CD4-positive, alpha-beta T cell (primary cell): ENCODE data around the gene STIM1. TPM values are rescaled to one million over a fixed set of nuclear protein-coding genes. Genes with fewer than 3 reads are reported as not detected.

ENCODE experiments used
- ATAC-seq: fragments of 200-7000 bp; cut with Tn5 transposase; one replicate; pipeline ENCODE4 v1.10.0; 2022; ENCODE audit warnings: mild to moderate bottlenecking; ENCODE audit not compliant: poor library complexity
- CTCF ChIA-PET: fragments of 350-600 bp; sonication (Branson Sonifier 250); formaldehyde crosslinking; loops from one replicate; lab custom pipeline; 2021; ENCODE audit warnings: antibody characterized with exemption, inconsistent platforms; lab: Charles Lee
- POLR2A ChIA-PET: fragments of 350-600 bp; sonication (Branson Sonifier 250); formaldehyde crosslinking; loops from one replicate; lab custom pipeline; 2021; ENCODE audit warnings: antibody characterized with exemption, inconsistent platforms; lab: Charles Lee
- DNase-seq, 14 experiments: peaks; one replicate each; pipeline ENCODE4 v3.0.0-alpha.2; 2013 to 2020; ENCODE audit warnings: mixed read lengths in 2 of 14
- H3K27ac ChIP-seq, 2 donors: one replicate each; pipeline versions ENCODE4 v1.5.1 to v1.7.0; 2013; ENCODE audit warnings: low read length in 2 of 2, low read depth in 1 of 2, mild to moderate bottlenecking in 1 of 2
- H3K27me3 ChIP-seq, 2 experiments: 1 replicate in 1 of 2; 2 replicates in 1 of 2; pipeline versions ENCODE4 v1.6.1 to v1.7.0; 2013; ENCODE audit warnings: low read length in 2 of 2, control low read depth in 1 of 2, mild to moderate bottlenecking in 1 of 2, moderate library complexity in 1 of 2; ENCODE audit not compliant: insufficient read depth in 2 of 2, control insufficient read depth in 1 of 2
- H3K36me3 ChIP-seq: one replicate; pipeline ENCODE4 v1.6.1; 2013; ENCODE audit warnings: low read length, control low read depth; ENCODE audit not compliant: insufficient read depth
- H3K4me1 ChIP-seq: one replicate; pipeline ENCODE4 v1.6.1; 2013; ENCODE audit warnings: low read length, control low read depth; ENCODE audit not compliant: insufficient read depth
- H3K4me3 ChIP-seq: one replicate; pipeline ENCODE4 v1.5.1; 2013; ENCODE audit warnings: mild to moderate bottlenecking, low read length, moderate library complexity
- H3K9me3 ChIP-seq, 2 experiments: 1 replicate in 1 of 2; 2 replicates in 1 of 2; pipeline versions ENCODE4 v1.6.1 to v1.7.0; 2013; ENCODE audit warnings: low read length in 2 of 2, mild to moderate bottlenecking in 2 of 2, control low read depth in 1 of 2, moderate library complexity in 1 of 2; ENCODE audit not compliant: control insufficient read depth in 1 of 2, insufficient read depth in 1 of 2
- H3K27ac Mint-ChIP-seq: one replicate; pipeline ENCODE4 v1.8.0; 2020; ENCODE audit warnings: mixed read lengths
- H3K27me3 Mint-ChIP-seq: one replicate; pipeline ENCODE4 v1.8.0; 2021; ENCODE audit warnings: mixed read lengths
- H3K36me3 Mint-ChIP-seq: one replicate; pipeline ENCODE4 v1.8.0; 2021; ENCODE audit warnings: low read depth, mixed read lengths
- H3K4me1 Mint-ChIP-seq: one replicate; pipeline ENCODE4 v1.8.0; 2021; ENCODE audit warnings: low read depth, mixed read lengths
- H3K4me3 Mint-ChIP-seq: one replicate; pipeline ENCODE4 v1.8.0; 2020; ENCODE audit warnings: mild to moderate bottlenecking, mixed read lengths
- H3K9me3 Mint-ChIP-seq: one replicate; pipeline ENCODE4 v1.8.0; 2020; ENCODE audit warnings: mixed read lengths
- intact Hi-C, 2 experiments: fragments of 100-400 bp; cut with DNase I in 1 of 2; cut with micrococcal nuclease in 1 of 2; formaldehyde crosslinking; loops; one replicate each; pipeline versions ENCODE4 v1.15.1 to v1.9.0; 2023 to 2025; cut with DNase I, micrococcal nuclease
- total RNA-seq, 174 experiments: library from RNA in 2 of 174; stranded (reverse) in 2 of 174; gene quantifications; one replicate each; pipeline ENCODE4 v1.2.3 and lab custom pipeline; 2021 to 2026
- TF ChIP-seq, protein P1 (sequence below): fragments of 200-600 bp; IDR thresholded peaks from one replicate; pipeline ENCODE4 v1.8.0; 2022; ENCODE audit warnings: antibody characterized with exemption, mild to moderate bottlenecking

STIM1 gene
- total RNA-seq, 2 experiments from 2014 or later: 89.0 to 94.9 TPM

DNA sequence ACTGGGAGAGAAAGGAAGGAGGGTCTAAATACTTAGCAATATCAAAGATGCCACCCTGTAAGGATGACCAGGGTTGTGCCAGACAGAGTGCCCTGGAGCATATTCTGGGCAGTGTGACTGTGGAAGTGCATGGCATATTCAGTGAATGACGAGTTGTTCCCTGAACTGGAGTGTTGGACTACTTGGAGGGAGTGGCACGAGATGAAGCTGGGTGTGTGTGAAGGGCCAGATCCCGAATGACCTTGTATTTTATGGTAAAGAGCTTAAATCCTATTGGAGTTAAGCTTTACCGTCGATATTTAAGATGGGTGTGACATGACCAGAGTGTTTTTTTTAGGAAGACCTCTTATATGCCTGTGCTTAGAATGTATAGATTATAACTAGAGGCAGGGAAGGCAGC is 48.8 kb downstream of the STIM1 start:
- Histone ChIP-seq H3K4me1 (peaks cover 70% of the 10 kb centered on the region), H3K27ac (peak overlapping the region; percentile 45 to 59), H3K27me3 (no peaks in the 10 kb centered on the region), H3K36me3 (no peaks in the 10 kb centered on the region), H3K4me3 (no peak overlapping the region), H3K9me3 (no peaks in the 10 kb centered on the region)
- POLR2A ChIA-PET: interaction anchor here (0.8 to 2.5 kb wide), 3 partner anchors 40 to 55 kb away, joined by 3 to 7 read pairs (median 3); partner anchors contain the start of gene STIM1
- Mint-ChIP-seq H3K4me3 (no peak overlapping the region), H3K9me3 (no peaks in the 10 kb centered on the region), H3K4me1 (peaks cover 87% of the 10 kb centered on the region), H3K36me3 (no peaks in the 10 kb centered on the region), H3K27me3 (no peaks in the 10 kb centered on the region), H3K27ac (peak overlapping the region; percentile 76)
- no peak for ATAC-seq
- no peak for DNase-seq
- TF ChIP-seq, protein P1, sequence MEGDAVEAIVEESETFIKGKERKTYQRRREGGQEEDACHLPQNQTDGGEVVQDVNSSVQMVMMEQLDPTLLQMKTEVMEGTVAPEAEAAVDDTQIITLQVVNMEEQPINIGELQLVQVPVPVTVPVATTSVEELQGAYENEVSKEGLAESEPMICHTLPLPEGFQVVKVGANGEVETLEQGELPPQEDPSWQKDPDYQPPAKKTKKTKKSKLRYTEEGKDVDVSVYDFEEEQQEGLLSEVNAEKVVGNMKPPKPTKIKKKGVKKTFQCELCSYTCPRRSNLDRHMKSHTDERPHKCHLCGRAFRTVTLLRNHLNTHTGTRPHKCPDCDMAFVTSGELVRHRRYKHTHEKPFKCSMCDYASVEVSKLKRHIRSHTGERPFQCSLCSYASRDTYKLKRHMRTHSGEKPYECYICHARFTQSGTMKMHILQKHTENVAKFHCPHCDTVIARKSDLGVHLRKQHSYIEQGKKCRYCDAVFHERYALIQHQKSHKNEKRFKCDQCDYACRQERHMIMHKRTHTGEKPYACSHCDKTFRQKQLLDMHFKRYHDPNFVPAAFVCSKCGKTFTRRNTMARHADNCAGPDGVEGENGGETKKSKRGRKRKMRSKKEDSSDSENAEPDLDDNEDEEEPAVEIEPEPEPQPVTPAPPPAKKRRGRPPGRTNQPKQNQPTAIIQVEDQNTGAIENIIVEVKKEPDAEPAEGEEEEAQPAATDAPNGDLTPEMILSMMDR: no peak
- CTCF ChIA-PET: interaction anchor here (0.9 to 2.5 kb wide), 3 partner anchors 23 to 55 kb away, joined by 3 to 11 read pairs (median 6); no protein-coding TSS in a partner anchor
- intact Hi-C loops: loop anchor here (5.0 kb wide), 1 partner anchor 47 kb away; the partner anchor contains the start of gene STIM1 (in 2 of the 2)

DNA sequence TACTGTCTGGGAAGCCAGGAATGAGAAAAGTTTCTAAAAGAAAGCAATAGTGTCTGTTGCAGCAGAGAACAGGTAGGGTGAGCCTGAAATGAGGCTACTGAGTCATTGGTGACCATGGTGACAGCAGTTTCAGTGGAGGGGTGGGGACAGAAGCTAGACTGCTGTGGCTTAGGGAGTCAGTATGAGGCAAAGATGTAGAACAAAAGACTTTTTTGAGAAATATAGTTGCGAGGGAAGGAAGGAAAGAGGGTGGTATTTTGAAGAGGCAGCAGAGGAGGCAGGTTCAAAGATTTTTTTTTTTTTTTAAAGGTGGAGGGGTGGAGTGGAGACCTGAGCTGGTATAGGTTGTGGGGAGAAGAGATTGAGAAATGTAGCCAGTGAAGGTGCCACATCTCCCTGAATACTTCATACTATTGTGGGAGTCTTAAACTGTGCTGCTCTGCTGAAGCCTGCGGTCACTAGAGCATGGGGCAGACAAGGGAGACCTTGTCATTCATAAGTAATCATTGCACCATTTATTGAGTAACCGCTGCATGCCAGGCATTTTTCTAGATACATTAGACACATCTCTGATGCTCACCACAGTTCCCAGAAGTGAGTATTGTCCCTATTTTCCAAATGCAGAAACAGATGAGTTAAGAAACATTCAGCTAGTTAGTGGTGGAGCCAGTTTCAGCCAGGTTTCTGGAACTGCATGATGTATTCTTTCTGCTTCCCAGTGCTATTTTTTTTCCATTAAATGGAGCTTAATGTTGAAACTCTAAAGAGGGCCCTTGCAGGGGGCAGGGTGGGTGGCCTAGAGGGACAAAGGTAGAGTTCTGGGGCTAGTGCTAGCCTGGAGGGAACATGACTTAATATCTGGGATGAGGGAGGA is 49.9 kb downstream of the STIM1 start:
- Mint-ChIP-seq H3K4me3 (peak overlapping the region; percentile 6), H3K4me1 (peaks cover 91% of the 10 kb centered on the region), H3K27ac (peak overlapping the region; percentile 76), H3K27me3 (no peaks in the 10 kb centered on the region), H3K9me3 (no peaks in the 10 kb centered on the region), H3K36me3 (no peaks in the 10 kb centered on the region)
- peak overlapping the region in 1 of 2 donors; percentile 45 for H3K27ac ChIP-seq
- TF ChIP-seq, protein P1: no peak
- H3K4me3 ChIP-seq: no peak overlapping the region
- no peaks in the 10 kb centered on the region for H3K9me3 ChIP-seq
- H3K27me3 ChIP-seq: no peaks in the 10 kb centered on the region
- DNase-seq (peak; percentile 24 to 84 (median 62)), ATAC-seq (peak; percentile 95)
- ChIA-PET CTCF (interaction anchor here (0.5 to 2.9 kb wide), 11 partner anchors 12 to 168 kb away, joined by 3 to 26 read pairs (median 4); partner anchors contain the start of genes RHOG and STIM1), POLR2A (interaction anchor here (0.7 to 2.9 kb wide), 9 partner anchors 11 to 56 kb away, joined by 3 to 15 read pairs (median 4); partner anchors contain the start of gene STIM1)
- intact Hi-C loops: no loop called here
- H3K36me3 ChIP-seq: no peaks in the 10 kb centered on the region
- H3K4me1 ChIP-seq: peaks cover 66% of the 10 kb centered on the region

GRCh38 chr11:3906166-3906565 is 50.7 kb downstream of the STIM1 start:
- Mint-ChIP-seq H3K4me1 (peaks cover 91% of the 10 kb centered on the region), H3K36me3 (no peaks in the 10 kb centered on the region), H3K9me3 (no peaks in the 10 kb centered on the region), H3K27ac (peak overlapping the region; percentile 76), H3K4me3 (no peak overlapping the region), H3K27me3 (no peaks in the 10 kb centered on the region)
- Histone ChIP-seq H3K9me3 (no peaks in the 10 kb centered on the region), H3K4me3 (no peak overlapping the region), H3K36me3 (no peaks in the 10 kb centered on the region), H3K4me1 (peaks cover 58% of the 10 kb centered on the region), H3K27ac (peak overlapping the region in 1 of 2 donors; percentile 14), H3K27me3 (no peaks in the 10 kb centered on the region)
- TF ChIP-seq, protein P1: no peak
- intact Hi-C loops: no loop called here
- ChIA-PET CTCF (interaction anchor here (0.9 to 2.9 kb wide), 7 partner anchors 11 to 167 kb away, joined by 3 to 26 read pairs (median 4); partner anchors contain the start of genes RHOG and STIM1), POLR2A (interaction anchor here (1.1 to 2.9 kb wide), 5 partner anchors 10 to 57 kb away, joined by 3 to 15 read pairs (median 4); partner anchors contain the start of gene STIM1)
- ATAC-seq (no peak), DNase-seq (no peak)
